ENCODE measurements around the gene SLC44A5.

- TF ChIP-seq CTCF (IDR thresholded peaks at IDR 0.05; ENCODE audit: low read length), result no peak
- no peak for TF ChIP-seq EZH2 (IDR thresholded peaks at IDR 0.05; ENCODE audit: borderline replicate concordance, low read length)
Measured at GRCh38 chr1:75461808-75462325, 149.0 kb downstream of the SLC44A5 start.

Measured in OCI-LY1 (cell line).